HepG2 (cell line): ENCODE data around the gene SOCS3. TPM values are rescaled to one million over a fixed set of nuclear protein-coding genes. Genes with fewer than 3 reads are reported as not detected.

ENCODE experiments used
- ATAC-seq: fragments of 200-7000 bp; cut with Tn5 transposase; 3 replicates; pipeline ENCODE4 v1.9.1; 2020; ENCODE audit warnings: mild to moderate bottlenecking, moderate library complexity
- BruUV-seq: library from RNA; stranded (reverse); fragments of 400-500 nt; replicated peaks from 2 replicates; lab custom pipeline; 2021; lab: Mats Ljungman, UMichigan
- CTCF ChIA-PET: fragments of 300-600 bp; formaldehyde crosslinking; extraction: SDS; loops from one replicate; lab custom pipeline; 2021; ENCODE audit warnings: low total read pairs, inconsistent platforms, low intra/inter-chr PET ratio; lab: Yijun Ruan, JAX
- POLR2A ChIA-PET: fragments of 350-600 bp; sonication (Branson Sonifier 250); formaldehyde crosslinking; loops from one replicate; lab custom pipeline; 2020; ENCODE audit warnings: antibody characterized with exemption, inconsistent platforms; lab: Yijun Ruan, JAX
- DNase-seq: peaks from one replicate; pipeline ENCODE4 v3.0.0-alpha.2; 2015; ENCODE audit warnings: low spot score
- FAIRE-seq: peaks from 3 replicates; lab custom pipeline; 2011; peaks lifted over from hg19 to GRCh38; lab: Jason Lieb, UNC
- H2AFZ ChIP-seq: one replicate; pipeline ENCODE4 v1.6.1; 2011; ENCODE audit warnings: low read length, inconsistent platforms
- H3K27ac ChIP-seq: fragments of 300-600 bp; 3 replicates; pipeline ENCODE4 v1.8.0; 2011; ENCODE audit warnings: mixed run types, mild to moderate bottlenecking, mixed read lengths, low read length, inconsistent platforms; ENCODE audit not compliant: insufficient read depth; ENCODE audit errors: extremely low read length
- H3K27me3 ChIP-seq, 2 experiments: fragments of 200-600 bp in 1 of 2; 2 replicates in 1 of 2; 3 replicates in 1 of 2; pipeline versions ENCODE4 v1.6.0 to v1.8.0; 2011; ENCODE audit warnings: low read length in 2 of 2, mild to moderate bottlenecking in 2 of 2, moderate library complexity in 2 of 2, inconsistent platforms in 1 of 2; ENCODE audit not compliant: insufficient read depth in 2 of 2, control insufficient read depth in 1 of 2
- H3K36me3 ChIP-seq, 2 experiments: fragments of 200-600 bp in 1 of 2; replicated peaks in 1 of 2; 2 replicates in 1 of 2; 3 replicates in 1 of 2; pipeline versions ENCODE4 v1.5.1 to v1.8.0; 2011; ENCODE audit warnings: low read length in 2 of 2, inconsistent platforms in 1 of 2; ENCODE audit not compliant: insufficient read depth in 2 of 2, control insufficient read depth in 1 of 2
- H3K4me1 ChIP-seq: 2 replicates; pipeline ENCODE4 v1.5.1; 2012; ENCODE audit warnings: low read length, inconsistent platforms; ENCODE audit not compliant: insufficient read depth
- H3K4me2 ChIP-seq: 2 replicates; pipeline ENCODE4 v1.6.0; 2011; ENCODE audit warnings: low read depth, low read length, inconsistent platforms
- H3K4me3 ChIP-seq, 3 experiments: fragments of 200-600 bp in 1 of 3; sonication (generic), shearing (Covaris generic) in 1 of 3; replicated peaks in 1 of 3; 2 replicates each; pipeline ENCODE4 v1.5.1; 2011 to 2016; ENCODE audit warnings: low read length in 3 of 3, inconsistent platforms in 2 of 3, low read depth in 2 of 3, mild to moderate bottlenecking in 2 of 3, control low read depth in 1 of 3, mixed read lengths in 1 of 3; ENCODE audit not compliant: insufficient read depth in 1 of 3
- H3K79me2 ChIP-seq: one replicate; pipeline ENCODE4 v1.6.1; 2011; ENCODE audit warnings: low read length, inconsistent platforms; ENCODE audit not compliant: insufficient read depth
- H3K9ac ChIP-seq: 2 replicates; pipeline ENCODE4 v1.6.0; 2011; ENCODE audit warnings: mild to moderate bottlenecking, low read depth, low read length, inconsistent platforms; ENCODE audit not compliant: insufficient read depth
- H3K9me3 ChIP-seq: 2 replicates; pipeline ENCODE4 v1.5.1; 2012; ENCODE audit warnings: mild to moderate bottlenecking, low read length
- H4K20me1 ChIP-seq: 2 replicates; pipeline ENCODE4 v1.6.0; 2011; ENCODE audit warnings: inconsistent platforms, mild to moderate bottlenecking, low read length, moderate library complexity; ENCODE audit not compliant: insufficient read depth
- ARID5B ChIP-seq: IDR thresholded peaks from 2 replicates; pipeline ENCODE4 v1.4.0; 2020; ENCODE audit warnings: mild to moderate bottlenecking, missing genetic modification reagents
- ASH2L ChIP-seq: fragments of 300-600, 200-600 bp; sonication (generic); IDR thresholded peaks from 2 replicates; pipeline ENCODE4 v1.7.0; 2017; ENCODE audit warnings: low read depth, mild to moderate bottlenecking, moderate library complexity, mixed read lengths, low read length; ENCODE audit not compliant: insufficient read length
- ATF4 ChIP-seq, 2 experiments: fragments of 450-650 bp in 1 of 2; sonication (generic) in 1 of 2; formaldehyde crosslinking; IDR thresholded peaks; 2 replicates each; pipeline versions ENCODE4 v1.5.0 to v1.8.0; 2020 to 2022; ENCODE audit warnings: mild to moderate bottlenecking in 1 of 2, missing genetic modification reagents in 1 of 2
- BRD4 ChIP-seq: sonication (generic); formaldehyde crosslinking; IDR thresholded peaks from 2 replicates; pipeline ENCODE4 v1.4.0; 2020; ENCODE audit warnings: missing genetic modification reagents
- CBX5 ChIP-seq: sonication (generic); formaldehyde crosslinking; IDR thresholded peaks from 2 replicates; pipeline ENCODE4 v1.4.0; 2020; ENCODE audit warnings: missing genetic modification reagents, borderline replicate concordance
- FOXO1 ChIP-seq: sonication (generic); formaldehyde crosslinking; IDR thresholded peaks from 2 replicates; pipeline ENCODE4 v1.4.0; 2020; ENCODE audit warnings: missing genetic modification reagents
- KLF12 ChIP-seq: sonication (generic); formaldehyde crosslinking; IDR thresholded peaks from 2 replicates; pipeline ENCODE4 v1.4.0; 2020; ENCODE audit warnings: missing genetic modification reagents, borderline replicate concordance
- PATZ1 ChIP-seq: sonication (generic); formaldehyde crosslinking; IDR thresholded peaks from 2 replicates; pipeline ENCODE4 v1.4.0; 2020; ENCODE audit warnings: missing genetic modification reagents
- RXRA ChIP-seq: sonication (generic); formaldehyde crosslinking; IDR thresholded peaks from 2 replicates; pipeline ENCODE4 v1.5.1; 2020; ENCODE audit warnings: missing genetic modification reagents
- SAP130 ChIP-seq: IDR thresholded peaks from 2 replicates; pipeline ENCODE4 v1.6.1; 2016; ENCODE audit warnings: low read depth
- SMAD3 ChIP-seq: sonication (generic); formaldehyde crosslinking; IDR thresholded peaks from 2 replicates; pipeline ENCODE4 v1.4.0; 2020; ENCODE audit warnings: missing genetic modification reagents
- TIGD3 ChIP-seq: sonication (generic); formaldehyde crosslinking; IDR thresholded peaks from 2 replicates; pipeline ENCODE4 v1.5.1; 2020; ENCODE audit warnings: mild to moderate bottlenecking, missing genetic modification reagents, borderline replicate concordance
- ZNF354B ChIP-seq: sonication (generic); formaldehyde crosslinking; IDR thresholded peaks from 2 replicates; pipeline ENCODE4 v1.8.0; 2022; ENCODE audit warnings: mild to moderate bottlenecking, missing genetic modification reagents
- ZNF660 ChIP-seq: sonication (generic); formaldehyde crosslinking; IDR thresholded peaks from 2 replicates; pipeline ENCODE4 v1.5.1; 2020; ENCODE audit warnings: mild to moderate bottlenecking, low read depth, missing genetic modification reagents, borderline replicate concordance
- WGBS: methylation state at CpG from one replicate; pipeline ENCODE4 v1.1.6; 2017; ENCODE audit warnings: low lambda C conversion rate; 5-methylcytosine and 5-hydroxymethylcytosine counted together
- in situ Hi-C: cut with HindIII; loops from 2 replicates; pipeline ENCODE4 v1.10.0; 2017; ENCODE audit warnings: low pct_unique_long_range_greater_than_20kb; ENCODE audit not compliant: extremely low pct_ligation_motif_present
- intact Hi-C: fragments of 100-400 bp; cut with micrococcal nuclease; formaldehyde crosslinking; loops from one replicate; pipeline ENCODE4 v1.10.0; 2022; ENCODE audit not compliant: unreplicated experiment
- polyA plus RNA-seq, 8 experiments: library from polyadenylated mRNA; depleted of rRNA in 3 of 8; stranded (reverse) in 7 of 8; unstranded in 1 of 8; fragments of >200 nt; fragmentation: Illumina TruSeq in 4 of 8; extraction: Trizol in 4 of 8; gene quantifications; 2 replicates each; pipeline versions ENCODE4 v1.2.1 to v1.2.3, GENCODE V29; 2011 to 2016; ENCODE audit warnings: low read depth in 4 of 8, missing spikeins in 1 of 8, mixed read lengths in 1 of 8; ENCODE audit not compliant: insufficient read depth in 1 of 8
- total RNA-seq, 5 experiments: library from RNA; depleted of rRNA; stranded (reverse); fragments of >200 nt; fragmentation: Illumina TruSeq; extraction: Trizol; gene quantifications; 2 replicates each; pipeline ENCODE4 v1.2.3, GENCODE V29; 2016; ENCODE audit warnings: low read depth in 1 of 5

SOCS3 gene
- total and polyA plus RNA-seq, 2 of the 13 experiments (the other 11 are each of a cell fraction or from before 2014, with no cell fraction given): 0.77 to 2.4 TPM

GRCh38 chr17:78355045-78355641 is 4.7 kb downstream of the SOCS3 start:
- no TSS peak for BruUV-seq
- H3K36me3 ChIP-seq: no peaks in the 10 kb centered on the region; a peak in 1 of 5 replicates
- H3K79me2 ChIP-seq: no peaks in the 10 kb centered on the region
- H3K9me3 ChIP-seq: no peaks in the 10 kb centered on the region
- FAIRE-seq (peak; percentile 36), ATAC-seq (no peak), DNase-seq (peak; percentile 58)
- peak overlapping the region in 1 of 3 experiments; percentile 24; a peak in 1 of 6 replicates for H3K4me3 ChIP-seq
- peak overlapping the region; percentile 1; the same call in 1 of the 2 replicates for H3K9ac ChIP-seq
- H3K4me2 ChIP-seq: peak overlapping the region; percentile 73
- CTCF ChIA-PET: no interaction called here
- H3K27ac ChIP-seq: no peak overlapping the region
- 11% methylated on average over 9 of the region's 9 CpGs for WGBS
- H3K4me1 ChIP-seq: peaks cover 74% of the 10 kb centered on the region
- intact Hi-C loops: no loop called here
- H2AFZ ChIP-seq: no peak overlapping the region
- in situ Hi-C loops: no loop called here
- peaks cover 21% of the 10 kb centered on the region; the same call in 1 of the 2 replicates for H4K20me1 ChIP-seq
- H3K27me3 ChIP-seq: peaks cover 0 to 48% of the 10 kb centered on the region in 2 experiments
- POLR2A ChIA-PET: interaction anchor here (1.0 kb wide), 1 partner anchor 21 kb away, joined by 3 read pairs; no protein-coding TSS in a partner anchor
- TF ChIP-seq SAP130 (CRISPR knock-in tag): peak; percentile 80
- no peak for TF ChIP-seq ZNF660 (CRISPR knock-in tag)
- no peak for TF ChIP-seq RXRA (CRISPR knock-in tag)
- no peak for TF ChIP-seq CBX5 (CRISPR knock-in tag)
- peak; percentile 47 for TF ChIP-seq ASH2L
- no peak for TF ChIP-seq ZNF354B (CRISPR knock-in tag)
- TF ChIP-seq ARID5B (CRISPR knock-in tag): peak; percentile 69
- TF ChIP-seq ATF4 (CRISPR knock-in tag; IDR thresholded peaks at IDR 0.05): peak in 1 of 2 experiments; percentile 34; a peak in 1 of 4 replicates
- peak; percentile 53; the same call in 1 of the 2 replicates for TF ChIP-seq FOXO1
- peak; percentile 61; the same call in 1 of the 2 replicates for TF ChIP-seq SMAD3 (CRISPR knock-in tag)
- TF ChIP-seq KLF12 (CRISPR knock-in tag): no peak
- TF ChIP-seq BRD4: no peak
- TF ChIP-seq TIGD3 (CRISPR knock-in tag): no peak
- TF ChIP-seq PATZ1 (CRISPR knock-in tag): peak; percentile 80
